AG04450 (cell line): ENCODE data around the gene LONRF2. TPM values are rescaled to one million over a fixed set of nuclear protein-coding genes. Genes with fewer than 3 reads are reported as not detected.

Experiments used
- CTCF ChIA-PET: fragments of 300-600, 350-600 bp; formaldehyde crosslinking; extraction: SDS; loops from one replicate; lab custom pipeline; 2022; ENCODE audit warnings: antibody characterized with exemption, inconsistent platforms; lab: Charles Lee
- POLR2A ChIA-PET: fragments of 350-600 bp; formaldehyde crosslinking; extraction: SDS; loops from one replicate; lab custom pipeline; 2021; ENCODE audit warnings: antibody characterized with exemption, inconsistent platforms; lab: Yijun Ruan, JAX
- DNase-seq: peaks from one replicate; pipeline ENCODE4 v3.0.0-alpha.2; 2011; ENCODE audit warnings: low read depth, low spot score
- H3K27ac ChIP-seq: one replicate; pipeline ENCODE4 v1.5.1; 2012; ENCODE audit warnings: low read depth, low read length, control low read depth
- H3K27me3 ChIP-seq: one replicate; pipeline ENCODE4 v1.6.0; 2012; ENCODE audit warnings: low read length; ENCODE audit not compliant: control insufficient read depth, insufficient read depth
- H3K4me3 ChIP-seq: 2 replicates; pipeline ENCODE4 v1.5.1; 2011; ENCODE audit warnings: mild to moderate bottlenecking, low read depth, low read length, control low read depth
- H3K9me3 ChIP-seq: 2 replicates; pipeline ENCODE4 v1.5.1; 2012; ENCODE audit warnings: low read length; ENCODE audit not compliant: control insufficient read depth, insufficient read depth
- polyA plus RNA-seq: library from polyadenylated mRNA; depleted of rRNA; stranded (reverse); fragments of >200 nt; gene quantifications from 2 replicates; pipeline ENCODE4 v1.2.3, GENCODE V29; 2011
- TF ChIP-seq, protein P1 (sequence below): IDR thresholded peaks from 2 replicates; pipeline ENCODE4 v1.5.1; 2011; ENCODE audit warnings: low read depth, low read length, control low read depth, inconsistent platforms

LONRF2 gene
- polyA plus RNA-seq, 1 experiment = 0.98 TPM

DNA sequence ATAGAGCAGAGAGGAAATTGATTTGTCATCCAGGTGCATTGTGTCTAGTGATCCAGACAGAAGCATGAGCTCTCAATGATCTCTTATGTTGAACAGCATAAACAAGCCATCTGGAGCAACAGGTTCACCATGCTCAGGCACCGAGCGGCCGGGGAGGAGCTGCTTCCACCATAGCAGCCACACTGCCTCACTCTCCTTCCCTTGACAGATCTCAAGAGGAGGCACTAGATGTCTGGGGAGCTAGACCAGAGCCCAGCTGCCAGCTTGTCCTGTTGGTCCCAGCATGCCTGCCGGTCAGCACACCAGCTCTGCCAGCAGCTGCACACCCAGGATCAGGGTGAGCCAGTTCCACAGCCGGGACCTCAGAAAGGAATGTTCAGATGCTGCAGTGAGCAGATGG, 17.5 kb upstream of the LONRF2 start:
- TF ChIP-seq, protein P1, sequence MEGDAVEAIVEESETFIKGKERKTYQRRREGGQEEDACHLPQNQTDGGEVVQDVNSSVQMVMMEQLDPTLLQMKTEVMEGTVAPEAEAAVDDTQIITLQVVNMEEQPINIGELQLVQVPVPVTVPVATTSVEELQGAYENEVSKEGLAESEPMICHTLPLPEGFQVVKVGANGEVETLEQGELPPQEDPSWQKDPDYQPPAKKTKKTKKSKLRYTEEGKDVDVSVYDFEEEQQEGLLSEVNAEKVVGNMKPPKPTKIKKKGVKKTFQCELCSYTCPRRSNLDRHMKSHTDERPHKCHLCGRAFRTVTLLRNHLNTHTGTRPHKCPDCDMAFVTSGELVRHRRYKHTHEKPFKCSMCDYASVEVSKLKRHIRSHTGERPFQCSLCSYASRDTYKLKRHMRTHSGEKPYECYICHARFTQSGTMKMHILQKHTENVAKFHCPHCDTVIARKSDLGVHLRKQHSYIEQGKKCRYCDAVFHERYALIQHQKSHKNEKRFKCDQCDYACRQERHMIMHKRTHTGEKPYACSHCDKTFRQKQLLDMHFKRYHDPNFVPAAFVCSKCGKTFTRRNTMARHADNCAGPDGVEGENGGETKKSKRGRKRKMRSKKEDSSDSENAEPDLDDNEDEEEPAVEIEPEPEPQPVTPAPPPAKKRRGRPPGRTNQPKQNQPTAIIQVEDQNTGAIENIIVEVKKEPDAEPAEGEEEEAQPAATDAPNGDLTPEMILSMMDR = no peak

DNA sequence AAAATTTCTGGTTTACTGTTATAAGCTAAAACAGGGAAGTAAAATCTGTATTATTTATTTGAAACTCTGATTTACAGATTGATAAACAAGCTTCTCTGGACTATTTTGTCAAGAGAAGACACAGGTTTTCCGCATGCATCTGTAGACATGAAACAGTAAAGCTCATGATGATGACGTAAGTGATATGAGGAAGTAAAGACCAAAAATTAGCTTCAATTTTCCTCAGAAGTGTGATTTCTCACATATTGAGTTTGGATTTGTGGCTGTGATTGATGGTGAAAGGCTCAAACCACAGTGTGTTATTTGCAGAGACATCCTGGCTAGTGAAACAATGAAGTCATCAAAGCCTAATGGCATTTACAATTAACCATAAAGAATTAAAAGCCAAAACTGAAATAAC, 12.6 kb upstream of the LONRF2 start:
- no peak for DNase-seq
- TF ChIP-seq, protein P1 = no peak
- POLR2A ChIA-PET = no interaction called here
- no peak overlapping the region for H3K27ac ChIP-seq
- no peak overlapping the region for H3K4me3 ChIP-seq
- no peaks in the 10 kb centered on the region for H3K9me3 ChIP-seq
- CTCF ChIA-PET = interaction anchor here (1.6 kb wide), 1 partner anchor 46 kb away, joined by 14 read pairs; no protein-coding TSS in a partner anchor
- H3K27me3 ChIP-seq = peaks cover 23% of the 10 kb centered on the region

More for the DNA sequence above, 17.5 kb upstream of the LONRF2 start:
- peaks cover 46% of the 10 kb centered on the region for H3K27me3 ChIP-seq
- no peak overlapping the region for H3K4me3 ChIP-seq
- DNase-seq = no peak
- POLR2A ChIA-PET = no interaction called here
- H3K9me3 ChIP-seq = no peaks in the 10 kb centered on the region
- CTCF ChIA-PET = interaction anchor here (0.6 to 1.1 kb wide), 2 partner anchors 77 to 211 kb away, joined by 3 to 5 read pairs; no protein-coding TSS in a partner anchor
- H3K27ac ChIP-seq = no peak overlapping the region

DNA sequence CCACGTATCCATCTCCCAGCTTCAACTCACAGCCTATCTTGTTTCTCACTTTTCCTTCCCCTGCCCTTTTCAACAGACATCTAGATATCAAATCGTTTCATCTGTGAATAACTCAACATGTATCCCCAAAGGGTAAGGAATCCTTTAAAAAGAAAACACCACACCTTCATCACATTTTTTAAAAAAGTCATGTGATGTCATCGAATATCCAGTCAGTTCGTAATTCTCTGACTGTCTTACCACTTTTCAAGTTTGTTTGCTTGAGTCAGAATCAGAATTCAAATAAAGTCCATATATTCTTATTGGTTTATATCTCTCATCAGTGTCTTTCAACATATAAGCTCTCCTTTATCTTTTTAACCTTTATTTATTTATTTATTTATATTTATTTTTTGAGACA, 5.4 kb upstream of the LONRF2 start:
- TF ChIP-seq, protein P1 = no peak
- Histone ChIP-seq H3K27ac (no peak overlapping the region), H3K9me3 (no peaks in the 10 kb centered on the region), H3K27me3 (peaks cover 33% of the 10 kb centered on the region), H3K4me3 (no peak overlapping the region)
- POLR2A ChIA-PET = no interaction called here
- CTCF ChIA-PET = no interaction called here
- no peak for DNase-seq

DNA sequence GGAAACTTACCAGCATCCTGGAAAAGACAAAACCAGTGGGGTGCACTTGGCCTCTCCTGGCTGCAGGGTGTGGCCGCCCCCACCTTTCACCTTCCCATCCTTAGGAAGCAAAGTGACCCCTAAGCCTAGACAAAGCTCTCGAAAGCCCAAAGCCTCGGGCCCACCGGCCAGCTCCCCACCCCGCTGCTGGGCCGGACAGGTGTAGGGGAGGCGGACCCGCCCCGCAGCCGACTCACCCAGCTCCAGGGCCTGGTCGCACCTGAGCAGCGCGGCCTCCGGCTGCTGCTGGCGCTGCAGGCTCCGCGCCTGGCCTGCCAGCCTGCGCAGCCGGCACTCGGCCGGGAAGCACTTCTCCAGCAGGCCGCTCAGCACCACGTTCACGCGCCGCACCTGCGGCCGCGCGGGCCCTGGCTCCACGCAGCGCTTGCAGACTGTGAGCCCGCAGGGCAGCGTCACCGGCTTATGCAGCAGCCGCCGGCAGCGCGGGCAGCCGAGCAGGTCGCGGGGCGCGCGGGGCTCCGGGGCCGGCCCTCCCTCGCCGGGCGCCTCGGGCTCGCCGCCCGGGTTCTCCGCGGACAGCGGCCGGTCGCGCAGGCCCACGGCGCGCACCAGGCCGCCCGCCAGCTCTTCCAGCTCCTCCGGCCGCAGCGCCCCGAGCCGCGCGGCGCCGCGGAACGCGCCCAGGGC, 979 bp downstream of the LONRF2 start:
- TF ChIP-seq, protein P1 = peak; percentile 21; the same call in 1 of the 2 replicates
- POLR2A ChIA-PET = no interaction called here
- CTCF ChIA-PET = interaction anchor here (0.7 to 1.5 kb wide), 2 partner anchors 21 to 60 kb away, joined by 3 to 4 read pairs; no protein-coding TSS in a partner anchor
- peak overlapping the region; percentile 53 for H3K4me3 ChIP-seq
- no peak for DNase-seq
- H3K9me3 ChIP-seq = peaks cover 7% of the 10 kb centered on the region
- no peak overlapping the region for H3K27ac ChIP-seq
- H3K27me3 ChIP-seq = peaks cover 47% of the 10 kb centered on the region

DNA sequence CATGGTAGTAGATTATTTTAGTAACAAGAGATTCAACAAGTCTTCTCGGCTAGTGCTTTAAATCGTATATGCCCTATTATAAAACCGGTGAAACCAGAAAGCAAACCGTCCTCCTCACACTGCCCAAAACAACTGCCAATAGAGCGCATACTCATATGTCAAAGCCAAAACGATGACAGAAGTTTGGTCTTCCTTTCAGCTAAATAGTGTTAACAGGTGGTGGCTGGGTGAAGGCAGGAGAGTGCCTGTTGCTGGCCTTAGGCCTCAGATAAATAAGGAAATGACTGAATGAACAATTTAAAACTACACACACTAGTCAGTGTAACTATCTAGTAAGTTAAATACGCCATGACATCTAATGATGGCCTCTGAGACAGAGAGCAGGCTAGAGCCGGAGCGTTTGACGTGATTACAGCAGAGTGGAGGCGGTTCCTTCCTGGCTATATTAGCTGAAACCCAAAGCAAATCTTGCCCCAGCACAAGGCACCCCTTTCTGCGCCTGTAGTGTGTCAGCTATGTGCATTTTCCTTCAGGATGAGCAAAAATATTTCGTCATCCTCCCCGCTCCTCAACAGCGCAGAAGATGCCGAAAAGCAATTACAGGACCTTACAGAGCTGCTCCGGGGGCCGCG, 1.6 kb downstream of the LONRF2 start:
- POLR2A ChIA-PET = no interaction called here
- TF ChIP-seq, protein P1 = no peak
- peak overlapping the region; percentile 53 for H3K4me3 ChIP-seq
- CTCF ChIA-PET = interaction anchor here (0.6 to 1.5 kb wide), 3 partner anchors 16 to 60 kb away, joined by 3 to 4 read pairs (median 3); no protein-coding TSS in a partner anchor
- peaks cover 47% of the 10 kb centered on the region for H3K27me3 ChIP-seq
- DNase-seq = no peak
- peaks cover 7% of the 10 kb centered on the region for H3K9me3 ChIP-seq
- H3K27ac ChIP-seq = no peak overlapping the region
